ENCODE data around the gene TIPARP.

TIPARP gene

DNA sequence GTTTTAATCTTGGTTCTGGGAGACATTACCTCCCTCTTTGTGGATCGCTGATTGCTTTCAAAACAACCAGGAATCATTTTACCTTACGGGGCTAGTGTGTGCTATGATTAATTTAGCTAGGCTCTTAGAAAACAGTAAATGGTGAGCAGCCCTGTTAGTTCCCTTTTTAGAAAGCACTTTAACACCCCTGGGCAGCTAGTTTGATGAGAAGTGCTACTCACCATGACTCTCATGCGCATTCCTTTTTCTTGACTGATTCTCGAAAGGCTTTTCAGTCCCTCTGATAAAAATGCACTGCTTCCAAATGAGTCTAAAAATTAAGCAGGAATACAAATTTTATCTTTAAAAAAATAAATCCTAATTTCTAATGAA lies 76.5 kb downstream of the TIPARP start:
- TF ChIP-seq, protein P1, sequence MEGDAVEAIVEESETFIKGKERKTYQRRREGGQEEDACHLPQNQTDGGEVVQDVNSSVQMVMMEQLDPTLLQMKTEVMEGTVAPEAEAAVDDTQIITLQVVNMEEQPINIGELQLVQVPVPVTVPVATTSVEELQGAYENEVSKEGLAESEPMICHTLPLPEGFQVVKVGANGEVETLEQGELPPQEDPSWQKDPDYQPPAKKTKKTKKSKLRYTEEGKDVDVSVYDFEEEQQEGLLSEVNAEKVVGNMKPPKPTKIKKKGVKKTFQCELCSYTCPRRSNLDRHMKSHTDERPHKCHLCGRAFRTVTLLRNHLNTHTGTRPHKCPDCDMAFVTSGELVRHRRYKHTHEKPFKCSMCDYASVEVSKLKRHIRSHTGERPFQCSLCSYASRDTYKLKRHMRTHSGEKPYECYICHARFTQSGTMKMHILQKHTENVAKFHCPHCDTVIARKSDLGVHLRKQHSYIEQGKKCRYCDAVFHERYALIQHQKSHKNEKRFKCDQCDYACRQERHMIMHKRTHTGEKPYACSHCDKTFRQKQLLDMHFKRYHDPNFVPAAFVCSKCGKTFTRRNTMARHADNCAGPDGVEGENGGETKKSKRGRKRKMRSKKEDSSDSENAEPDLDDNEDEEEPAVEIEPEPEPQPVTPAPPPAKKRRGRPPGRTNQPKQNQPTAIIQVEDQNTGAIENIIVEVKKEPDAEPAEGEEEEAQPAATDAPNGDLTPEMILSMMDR (IDR thresholded peaks at IDR 0.05; ENCODE audit: insufficient read depth, low read depth, low read length, missing control alignments): no peak
- H3K4me3 ChIP-seq (ENCODE audit: low read length): no peak overlapping the region

DNA sequence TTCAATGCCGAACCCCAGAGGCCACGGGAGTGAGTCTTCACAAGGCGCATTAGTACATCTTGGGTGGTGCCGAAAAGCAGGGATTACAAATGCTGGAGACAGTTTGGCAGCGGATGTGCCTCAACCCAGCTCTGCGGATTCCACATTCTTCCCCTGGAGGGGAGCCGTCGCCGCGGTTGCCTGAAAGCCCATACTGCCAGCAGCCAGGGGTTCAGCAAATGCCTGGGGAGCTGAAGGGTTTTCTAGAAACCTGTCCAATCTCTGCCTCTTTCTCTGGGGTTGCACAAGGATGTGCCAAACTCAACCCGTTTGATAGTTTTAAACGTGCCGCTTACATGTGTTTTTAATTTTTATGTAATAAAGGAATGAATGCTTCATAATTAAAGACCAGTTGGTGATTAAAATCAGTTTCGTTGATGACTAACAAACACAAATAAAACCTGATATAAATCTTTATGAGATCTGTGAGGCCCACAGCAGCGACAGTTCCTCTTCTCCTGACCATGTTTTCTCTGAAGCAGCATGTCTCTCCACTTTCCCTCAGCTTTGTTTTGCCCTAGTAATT lies 77.2 kb downstream of the TIPARP start:
- TF ChIP-seq, protein P1 (IDR thresholded peaks at IDR 0.05; ENCODE audit: insufficient read depth, low read depth, low read length, missing control alignments): peak; percentile 4
- H3K4me3 ChIP-seq (ENCODE audit: low read length): no peak overlapping the region
- DNase-seq (ENCODE audit: low read depth): peak; percentile 76

More for the DNA sequence above, 76.5 kb downstream of the TIPARP start:
- DNase-seq (ENCODE audit: low read depth): peak; percentile 63
